Tibial nerve (tissue), 3 donors: ENCODE results near the gene TSHZ2.

Experiments
- POLR2A ChIP-seq, 2 donors: fragments of 450-650 bp; IDR thresholded peaks; one replicate each; pipeline ENCODE4 v1.6.1; 2017; ENCODE audit warnings: antibody characterized with exemption in 2 of 2, mild to moderate bottlenecking in 2 of 2, moderate library complexity in 2 of 2
- TF ChIP-seq, protein P1 (sequence below), 5 experiments: fragments of 200-600 bp in 3 of 5; fragments of 450-650 bp in 2 of 5; sonication (generic) in 3 of 5; IDR thresholded peaks; one replicate each; pipeline ENCODE4 v1.5.1; 2016 to 2019; ENCODE audit warnings: antibody characterized with exemption in 5 of 5, mild to moderate bottlenecking in 3 of 5, moderate library complexity in 2 of 5

- TF ChIP-seq, protein P1, sequence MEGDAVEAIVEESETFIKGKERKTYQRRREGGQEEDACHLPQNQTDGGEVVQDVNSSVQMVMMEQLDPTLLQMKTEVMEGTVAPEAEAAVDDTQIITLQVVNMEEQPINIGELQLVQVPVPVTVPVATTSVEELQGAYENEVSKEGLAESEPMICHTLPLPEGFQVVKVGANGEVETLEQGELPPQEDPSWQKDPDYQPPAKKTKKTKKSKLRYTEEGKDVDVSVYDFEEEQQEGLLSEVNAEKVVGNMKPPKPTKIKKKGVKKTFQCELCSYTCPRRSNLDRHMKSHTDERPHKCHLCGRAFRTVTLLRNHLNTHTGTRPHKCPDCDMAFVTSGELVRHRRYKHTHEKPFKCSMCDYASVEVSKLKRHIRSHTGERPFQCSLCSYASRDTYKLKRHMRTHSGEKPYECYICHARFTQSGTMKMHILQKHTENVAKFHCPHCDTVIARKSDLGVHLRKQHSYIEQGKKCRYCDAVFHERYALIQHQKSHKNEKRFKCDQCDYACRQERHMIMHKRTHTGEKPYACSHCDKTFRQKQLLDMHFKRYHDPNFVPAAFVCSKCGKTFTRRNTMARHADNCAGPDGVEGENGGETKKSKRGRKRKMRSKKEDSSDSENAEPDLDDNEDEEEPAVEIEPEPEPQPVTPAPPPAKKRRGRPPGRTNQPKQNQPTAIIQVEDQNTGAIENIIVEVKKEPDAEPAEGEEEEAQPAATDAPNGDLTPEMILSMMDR (IDR thresholded peaks at IDR 0.05), result no peak
- TF ChIP-seq POLR2A (IDR thresholded peaks at IDR 0.05), result no peak
Observed at GRCh38 chr20:53274365-53274764, 302.2 kb downstream of the TSHZ2 start.
